GM12874 (cell line): ENCODE results near the gene DEAF1.

Experiments used
- TF ChIP-seq, protein P1 (sequence below): IDR thresholded peaks from 2 replicates; pipeline ENCODE4 v1.5.1; 2011; ENCODE audit warnings: low read depth, mild to moderate bottlenecking, control low read depth, low read length, moderate library complexity; ENCODE audit not compliant: insufficient read depth

The DEAF1 gene

DNA sequence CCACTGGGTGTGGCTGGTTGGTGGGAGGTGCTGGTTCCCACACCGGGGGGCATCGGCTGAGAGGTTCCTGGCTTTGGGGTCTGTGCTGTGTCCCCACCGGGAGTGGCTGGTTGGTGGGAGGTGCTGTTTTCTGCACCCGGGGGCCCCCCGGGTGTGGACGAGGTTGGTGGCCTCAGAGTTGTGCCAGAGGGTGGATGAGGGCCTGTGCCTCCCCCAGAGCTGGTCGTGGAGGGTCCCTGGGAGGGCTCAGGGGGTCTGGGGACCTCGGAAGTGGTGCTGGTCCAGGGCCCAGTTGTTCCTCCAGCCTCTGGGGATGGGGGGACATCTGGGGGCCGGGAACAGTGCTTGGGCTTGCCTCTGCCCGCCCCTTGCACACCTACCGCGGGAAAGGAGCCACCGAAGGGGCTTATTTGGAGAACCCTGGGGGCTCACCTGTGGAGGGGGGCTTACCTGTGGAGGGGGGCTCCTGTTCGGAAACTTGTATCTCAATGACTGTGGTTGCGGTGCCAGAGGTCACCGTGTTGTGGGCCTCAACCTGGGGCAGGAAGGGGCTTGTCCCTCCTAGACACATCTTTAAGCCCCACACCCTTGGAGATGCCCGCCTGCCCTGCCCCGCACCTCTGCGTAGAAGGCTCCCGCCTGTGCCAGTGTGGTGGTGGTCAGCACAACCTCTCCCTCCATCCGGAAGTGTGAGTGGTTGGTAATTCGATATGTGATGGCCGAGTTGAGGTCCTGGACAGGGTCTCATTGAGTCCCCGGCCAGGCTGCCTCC lies 76.0 kb downstream of the DEAF1 start:
- TF ChIP-seq, protein P1, sequence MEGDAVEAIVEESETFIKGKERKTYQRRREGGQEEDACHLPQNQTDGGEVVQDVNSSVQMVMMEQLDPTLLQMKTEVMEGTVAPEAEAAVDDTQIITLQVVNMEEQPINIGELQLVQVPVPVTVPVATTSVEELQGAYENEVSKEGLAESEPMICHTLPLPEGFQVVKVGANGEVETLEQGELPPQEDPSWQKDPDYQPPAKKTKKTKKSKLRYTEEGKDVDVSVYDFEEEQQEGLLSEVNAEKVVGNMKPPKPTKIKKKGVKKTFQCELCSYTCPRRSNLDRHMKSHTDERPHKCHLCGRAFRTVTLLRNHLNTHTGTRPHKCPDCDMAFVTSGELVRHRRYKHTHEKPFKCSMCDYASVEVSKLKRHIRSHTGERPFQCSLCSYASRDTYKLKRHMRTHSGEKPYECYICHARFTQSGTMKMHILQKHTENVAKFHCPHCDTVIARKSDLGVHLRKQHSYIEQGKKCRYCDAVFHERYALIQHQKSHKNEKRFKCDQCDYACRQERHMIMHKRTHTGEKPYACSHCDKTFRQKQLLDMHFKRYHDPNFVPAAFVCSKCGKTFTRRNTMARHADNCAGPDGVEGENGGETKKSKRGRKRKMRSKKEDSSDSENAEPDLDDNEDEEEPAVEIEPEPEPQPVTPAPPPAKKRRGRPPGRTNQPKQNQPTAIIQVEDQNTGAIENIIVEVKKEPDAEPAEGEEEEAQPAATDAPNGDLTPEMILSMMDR = no peak

DNA sequence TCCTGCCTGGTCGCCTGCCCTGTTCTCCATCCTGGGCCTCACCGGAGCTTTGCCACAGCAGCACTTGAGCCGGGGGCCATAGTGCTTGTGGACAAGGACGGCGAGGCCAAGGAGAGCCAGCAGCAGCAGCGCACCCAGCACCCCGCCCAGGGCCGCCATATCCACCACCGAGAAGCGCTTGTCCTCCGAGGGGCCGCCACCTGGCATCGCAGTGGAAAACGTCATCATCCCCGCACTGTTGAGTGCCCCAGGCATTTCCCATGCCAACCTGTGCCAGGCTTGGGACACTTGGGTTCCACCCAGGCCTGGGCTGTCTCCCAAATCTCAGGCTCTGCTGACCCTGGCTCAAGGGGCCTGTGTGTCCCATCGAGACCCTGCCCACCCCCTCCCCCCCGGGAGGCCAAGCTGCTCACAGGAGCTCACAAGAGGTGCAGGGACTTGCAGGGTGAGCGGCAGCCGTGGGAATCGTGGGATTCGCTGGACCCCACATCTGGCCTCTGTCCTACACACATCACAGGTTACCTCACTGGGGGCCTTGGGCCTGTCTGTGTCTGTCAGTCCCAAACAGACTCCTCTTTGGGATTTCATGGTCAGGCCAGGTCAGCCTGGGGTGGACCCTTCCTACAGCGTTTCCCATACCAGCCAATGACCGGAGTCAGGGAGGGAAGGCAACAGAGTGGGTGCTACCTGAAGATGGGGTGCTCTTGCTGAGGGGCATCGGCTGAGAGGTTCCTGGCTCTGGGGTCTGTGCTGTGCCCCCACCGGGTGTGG lies 76.9 kb downstream of the DEAF1 start:
- TF ChIP-seq, protein P1 = no peak

DNA sequence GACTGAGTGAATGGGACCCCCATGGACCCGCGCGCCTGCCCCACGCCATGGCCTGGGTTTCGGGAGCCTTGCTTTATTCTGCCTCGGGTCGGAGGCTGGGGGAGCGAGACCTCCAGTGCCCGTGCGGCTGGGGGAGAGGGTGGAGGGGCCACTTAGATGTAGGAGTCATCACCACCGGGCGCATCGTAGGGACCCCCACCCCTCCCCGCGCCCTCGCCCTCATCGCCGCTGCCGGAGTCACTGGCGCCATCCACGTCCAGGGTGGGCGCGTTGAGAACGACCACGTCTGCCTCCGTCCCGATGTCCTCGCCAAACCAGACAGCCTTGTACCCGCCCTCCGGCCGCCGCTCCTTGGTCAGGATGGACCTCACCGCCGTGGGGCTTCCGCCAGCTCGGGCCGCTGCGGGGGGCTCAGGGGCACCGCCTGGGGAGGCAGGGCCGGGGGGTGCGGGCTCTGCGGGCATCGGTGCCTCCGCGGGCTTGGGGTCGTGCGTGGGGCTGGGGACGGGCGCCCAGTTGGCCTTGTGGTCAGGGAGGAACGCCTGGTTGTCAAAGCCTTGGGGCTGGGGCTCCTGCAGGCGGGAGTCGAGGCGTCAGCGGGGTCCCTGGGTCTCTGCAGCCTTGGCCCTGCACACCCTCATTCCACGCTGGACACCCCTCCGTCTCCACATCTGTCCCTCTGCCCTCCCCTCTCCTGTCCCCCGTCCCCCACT lies 77.7 kb downstream of the DEAF1 start:
- TF ChIP-seq, protein P1 = no peak

DNA sequence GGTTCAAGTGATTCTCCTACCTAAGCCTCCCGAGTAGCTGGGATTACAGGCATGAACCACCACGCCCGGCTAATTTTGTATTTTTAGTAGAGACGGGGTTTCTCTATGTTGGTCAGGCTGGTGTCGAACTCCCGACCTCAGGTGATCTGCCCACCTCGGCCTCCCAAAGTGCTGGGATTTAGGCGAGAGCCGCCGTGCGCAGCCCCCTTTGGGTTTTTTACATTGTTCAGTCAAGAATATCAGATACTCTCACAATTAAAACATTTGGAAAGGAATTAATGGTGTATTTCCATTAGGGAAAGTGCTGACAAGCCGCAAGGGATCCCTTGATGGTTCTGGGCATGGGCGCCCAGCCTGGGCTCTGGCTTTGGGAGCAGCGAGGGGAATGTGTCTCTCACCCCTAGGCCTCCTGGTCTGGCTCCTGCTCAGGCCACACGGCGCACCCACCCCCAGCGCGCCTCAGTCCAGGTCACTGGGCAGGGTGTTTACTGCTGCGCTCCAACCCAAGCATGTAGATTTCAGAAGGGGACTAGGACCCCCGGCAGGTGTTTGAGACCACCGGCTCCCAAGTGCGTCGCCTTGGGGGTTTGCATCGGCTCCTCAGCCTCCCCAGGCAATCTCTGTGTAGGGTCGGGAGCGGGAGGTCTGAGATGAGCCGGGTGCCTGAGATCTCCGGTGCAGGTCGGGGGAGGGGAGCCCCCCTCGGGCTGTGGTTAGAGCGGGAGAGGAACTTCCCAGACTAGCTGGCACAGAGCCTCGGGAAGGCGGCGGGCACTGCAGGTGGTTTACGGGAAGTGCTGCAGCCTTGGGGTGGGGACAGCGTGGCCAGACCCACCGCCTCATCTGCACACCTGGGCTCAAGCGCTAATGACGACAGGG lies 78.5 kb downstream of the DEAF1 start:
- TF ChIP-seq, protein P1 = no peak

DNA sequence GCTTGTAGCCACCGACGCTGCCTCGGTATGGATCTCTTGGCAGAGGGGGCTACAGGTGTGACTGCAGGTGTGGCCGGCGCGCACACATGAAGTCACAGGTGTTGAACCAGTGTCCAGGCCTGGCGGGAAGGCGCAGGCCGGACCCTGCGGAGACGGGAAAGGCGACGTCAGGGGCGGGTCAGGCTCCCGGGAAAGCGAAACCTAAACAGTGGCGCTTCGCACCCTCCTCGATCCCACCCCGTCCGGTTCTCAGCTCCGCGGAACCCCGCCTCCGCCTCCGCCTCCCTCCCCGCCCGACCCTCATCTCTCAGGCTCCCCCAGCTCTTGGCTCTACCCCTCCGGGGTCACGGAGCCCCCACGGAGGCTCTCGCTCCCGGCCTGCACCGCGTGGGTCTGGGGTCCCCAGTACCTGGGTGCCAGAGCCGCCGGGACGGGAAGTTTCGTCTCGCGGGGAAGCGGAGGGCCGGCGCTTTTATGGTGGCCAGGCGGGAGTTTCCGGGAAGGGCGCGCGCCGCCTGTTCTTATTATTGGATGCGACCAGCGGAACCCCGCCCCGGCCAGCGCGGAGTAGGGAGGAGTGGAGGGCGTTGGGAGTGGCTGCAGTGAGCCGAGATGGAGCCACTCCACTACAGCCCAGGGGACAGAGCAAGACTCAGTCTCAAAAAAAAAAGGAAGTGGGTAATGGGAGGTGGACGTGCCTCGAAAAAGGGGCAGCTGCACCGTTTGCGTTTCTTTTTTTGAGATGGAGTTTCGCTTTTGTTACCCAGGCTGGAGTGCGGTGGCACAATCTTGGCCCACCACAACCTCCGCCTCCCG lies 79.3 kb downstream of the DEAF1 start, which contains the start of gene IRF7:
Gene IRF7 (minus strand): TSS at position 447 of the 816 bp plus-strand sequence. CDS start 586 bp downstream, outside the sequence.
- TF ChIP-seq, protein P1 = no peak

DNA sequence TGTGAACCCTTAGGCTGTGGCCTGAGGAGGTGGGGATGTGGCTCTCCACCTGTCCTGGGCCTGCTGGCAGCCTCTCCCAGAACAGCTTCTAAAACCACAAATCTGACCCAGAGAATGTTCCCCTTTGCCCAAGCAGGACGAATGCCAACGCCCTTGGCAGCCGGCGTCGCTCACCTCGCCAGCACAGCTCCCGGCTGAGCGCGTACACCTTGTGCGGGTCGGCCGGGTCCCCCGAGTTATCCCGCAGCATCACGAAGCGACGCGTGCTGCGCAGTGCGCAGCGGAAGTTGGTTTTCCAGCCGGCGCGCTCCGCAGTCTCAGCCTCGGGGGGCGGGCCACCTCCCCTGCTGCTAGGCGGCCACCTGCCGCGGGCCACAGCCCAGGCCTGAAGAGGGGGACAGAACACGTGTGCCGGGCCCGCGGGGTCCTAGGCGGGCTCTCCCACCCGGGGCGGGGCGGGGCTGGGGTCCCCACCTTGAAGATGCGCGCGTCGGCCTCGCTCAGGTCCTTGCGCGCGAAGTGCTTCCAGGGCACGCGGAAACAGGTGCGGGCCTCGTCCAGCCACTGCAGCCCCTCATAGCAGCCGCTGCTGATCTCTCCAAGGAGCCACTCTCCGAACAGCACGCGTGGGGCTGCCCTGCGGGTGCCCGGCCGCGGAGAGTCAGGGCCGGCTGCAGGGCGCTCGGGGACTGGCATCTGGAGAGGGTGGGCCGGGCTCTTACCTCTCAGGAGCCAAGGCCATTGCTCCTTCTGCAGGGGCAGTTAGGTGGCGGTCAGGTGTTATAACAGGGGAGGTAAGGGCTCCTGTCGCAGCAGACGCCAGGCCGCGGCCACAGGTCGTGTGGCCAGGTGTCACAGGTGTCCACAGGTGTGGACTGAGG lies 80.2 kb downstream of the DEAF1 start:
- TF ChIP-seq, protein P1 = no peak
